Activated T-cell treated with anti-CD3 and anti-CD28 coated beads, Interleukin-2, amount 50 U/mL, for 1 hour (primary cell): ENCODE measurements around the gene FGF12.

Experiments
- DNase-seq: peaks from one replicate; pipeline ENCODE4 v3.0.0-alpha.2; 2020

Gene FGF12

GRCh38 chr3:192246847-192247559 is 480.3 kb downstream of the FGF12 start:
- DNase-seq = no peak

GRCh38 chr3:192244591-192244990 is 482.8 kb downstream of the FGF12 start:
- DNase-seq = no peak

- DNase-seq = no peak
These were observed 487.4 kb downstream of the FGF12 start for GRCh38 chr3:192239956-192240355.

- DNase-seq = no peak
These were observed 489.2 kb downstream of the FGF12 start for GRCh38 chr3:192237992-192238608.

- DNase-seq = no peak
These were observed 497.5 kb downstream of the FGF12 start for GRCh38 chr3:192229866-192230265.

GRCh38 chr3:192224634-192225155 is 502.6 kb downstream of the FGF12 start:
- DNase-seq = no peak

GRCh38 chr3:192223815-192224214 is 503.5 kb downstream of the FGF12 start:
- DNase-seq = no peak

- DNase-seq = no peak
These were observed 506.4 kb downstream of the FGF12 start for GRCh38 chr3:192220915-192221314.

GRCh38 chr3:192219926-192220325 is 507.4 kb downstream of the FGF12 start:
- DNase-seq = no peak

- DNase-seq = no peak
These were observed 511.3 kb downstream of the FGF12 start for GRCh38 chr3:192216067-192216466.

- DNase-seq = no peak
These were observed 514.4 kb downstream of the FGF12 start for GRCh38 chr3:192212979-192213378.

GRCh38 chr3:192212335-192212734 is 515.0 kb downstream of the FGF12 start:
- no peak for DNase-seq

- DNase-seq = no peak
These were observed 519.7 kb downstream of the FGF12 start for GRCh38 chr3:192207651-192208050.

GRCh38 chr3:192207239-192207638 is 520.1 kb downstream of the FGF12 start:
- DNase-seq = no peak

GRCh38 chr3:192194085-192194484 is 533.3 kb downstream of the FGF12 start:
- no peak for DNase-seq

- DNase-seq = no peak
These were observed 539.0 kb downstream of the FGF12 start for GRCh38 chr3:192188218-192188835.

- no peak for DNase-seq
These were observed 539.8 kb downstream of the FGF12 start for GRCh38 chr3:192187485-192188051.

GRCh38 chr3:192186498-192186897 is 540.8 kb downstream of the FGF12 start:
- DNase-seq = no peak

GRCh38 chr3:192186045-192186444 is 541.3 kb downstream of the FGF12 start:
- DNase-seq = no peak

GRCh38 chr3:192183109-192183508 is 544.2 kb downstream of the FGF12 start:
- DNase-seq = no peak

GRCh38 chr3:192181151-192181550 is 546.2 kb downstream of the FGF12 start:
- DNase-seq = no peak

- DNase-seq = no peak
These were observed 550.0 kb downstream of the FGF12 start for GRCh38 chr3:192177383-192177782.

GRCh38 chr3:192174283-192174682 is 553.1 kb downstream of the FGF12 start:
- no peak for DNase-seq

- no peak for DNase-seq
These were observed 556.1 kb downstream of the FGF12 start for GRCh38 chr3:192171213-192171612.
